Heart left ventricle (tissue), 13 donors: ENCODE measurements around the gene PCAT7.

Source experiments
- CTCF ChIP-seq, 12 donors: fragments of 200-600 bp; sonication (generic) in 4 of 12; IDR thresholded peaks; one replicate each; pipeline versions ENCODE4 v1.5.0 to v1.8.0; 2018 to 2022; ENCODE audit warnings: antibody characterized with exemption in 12 of 12, mild to moderate bottlenecking in 5 of 12
- POLR2A ChIP-seq, 2 donors: fragments of 450-650 bp; IDR thresholded peaks; one replicate each; pipeline ENCODE4 v1.6.1; 2017; ENCODE audit warnings: antibody characterized with exemption in 2 of 2, mild to moderate bottlenecking in 2 of 2, moderate library complexity in 2 of 2
- donor health status: ischemic (EF 13 %, LVEDD 7.1; RV severe dilation, severe dysfunction).
- donor health status: DM: no; HTN: yes; CAD: no.
- donor health status: DM: no; HTN: no; CAD: no.
- donor health status: ischemic (EF 25% LVEDD 6.9; RV normal size, moderate dysfunction).
- donor health status: ischemic (EF 25% LVEDD 5.7; RV mildly dilated, moderate dysfunction).
- donor health status: ischemic (EF 35%, LVEDD 5.7; RV mildly dilated, moderate dysfunction).
- donor health status: nonischemic (EF 11% LVEDD 7.7; RV severe dilation, severe dysfunction).
- donor health status: DM: yes; HTN: yes; CAD: no.
- donor health status: PGD.
- donor health status: ischemic (EF 29% LVEDD 5.4; RV normal size, mild dysfunction).
- donor health status: nonischemic (EF 23%, LVEDD 6.1; RV moderate dilation, normal function).

- TF ChIP-seq CTCF (IDR thresholded peaks at IDR 0.05) (peak in 4 of 12 donors; percentile 6 to 33 (median 24)), POLR2A (IDR thresholded peaks at IDR 0.05) (no peak)
These were observed at the start of gene PCAT7 for GRCh38 chr9:94554439-94555331.
